T1000 (cell line): ENCODE measurements around the gene RPP38.

Source experiments
- DNase-seq: peaks from one replicate; lab custom pipeline; 2025; ENCODE audit warnings: mixed read lengths; lab: John Stamatoyannopoulos, UW

Gene RPP38, protein sequence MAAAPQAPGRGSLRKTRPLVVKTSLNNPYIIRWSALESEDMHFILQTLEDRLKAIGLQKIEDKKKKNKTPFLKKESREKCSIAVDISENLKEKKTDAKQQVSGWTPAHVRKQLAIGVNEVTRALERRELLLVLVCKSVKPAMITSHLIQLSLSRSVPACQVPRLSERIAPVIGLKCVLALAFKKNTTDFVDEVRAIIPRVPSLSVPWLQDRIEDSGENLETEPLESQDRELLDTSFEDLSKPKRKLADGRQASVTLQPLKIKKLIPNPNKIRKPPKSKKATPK

GRCh38 chr10:15097011-15097812 is at the start of gene RPP38:
Gene RPP38, plus strand, starts transcription at chr10:15097355. Its CDS starts 5,960 bp downstream, at chr10:15103315.
- peak; percentile 100 for DNase-seq

GRCh38 chr10:15049533-15049932 is 47.6 kb upstream of the RPP38 start:
- no peak for DNase-seq

GRCh38 chr10:15052121-15052520 is 45.0 kb upstream of the RPP38 start:
- DNase-seq = no peak

DNA sequence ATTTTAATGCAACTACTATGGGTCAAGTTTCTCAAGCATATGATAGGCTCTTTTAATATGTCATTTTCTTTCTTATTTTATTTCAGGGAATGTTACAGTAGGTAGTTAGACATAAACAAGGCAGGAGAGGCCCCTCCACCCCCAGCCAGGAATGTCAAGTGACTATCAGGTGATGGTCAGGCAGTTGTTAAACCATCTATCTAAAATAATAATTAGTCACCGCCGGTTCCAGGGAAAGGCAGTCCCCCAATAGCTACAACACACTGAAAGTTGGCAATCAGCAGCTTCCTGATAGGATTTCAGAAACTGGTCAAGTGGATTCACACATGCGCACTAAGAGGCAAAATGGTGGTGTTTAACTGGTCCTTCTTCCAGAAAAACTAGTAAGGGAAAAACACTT is 44.1 kb upstream of the RPP38 start:
- no peak for DNase-seq

GRCh38 chr10:15058689-15059088 is 38.5 kb upstream of the RPP38 start:
- DNase-seq = no peak

- DNase-seq = no peak
Measured at GRCh38 chr10:15059914-15060313, 37.2 kb upstream of the RPP38 start.

GRCh38 chr10:15060638-15061037 is 36.5 kb upstream of the RPP38 start:
- no peak for DNase-seq

DNA sequence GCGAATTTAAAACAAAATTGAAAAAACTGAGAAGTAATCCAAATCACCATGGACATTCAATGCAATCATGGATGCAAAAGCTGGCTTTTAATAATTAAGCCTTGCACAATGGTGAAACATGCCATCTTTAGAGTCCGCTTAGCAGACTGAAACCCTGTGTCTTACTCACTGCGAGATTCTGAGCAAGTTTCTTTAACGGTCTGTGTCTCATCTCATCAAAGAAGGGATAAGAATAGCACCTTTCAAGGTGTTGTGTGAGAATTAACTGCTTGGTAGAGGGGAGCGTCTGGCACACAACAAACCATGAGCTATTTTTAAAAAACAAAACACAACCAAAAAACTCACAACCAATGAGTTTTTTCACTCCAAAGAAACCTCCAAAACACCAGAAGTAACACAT is 30.0 kb upstream of the RPP38 start:
- DNase-seq = no peak

DNA sequence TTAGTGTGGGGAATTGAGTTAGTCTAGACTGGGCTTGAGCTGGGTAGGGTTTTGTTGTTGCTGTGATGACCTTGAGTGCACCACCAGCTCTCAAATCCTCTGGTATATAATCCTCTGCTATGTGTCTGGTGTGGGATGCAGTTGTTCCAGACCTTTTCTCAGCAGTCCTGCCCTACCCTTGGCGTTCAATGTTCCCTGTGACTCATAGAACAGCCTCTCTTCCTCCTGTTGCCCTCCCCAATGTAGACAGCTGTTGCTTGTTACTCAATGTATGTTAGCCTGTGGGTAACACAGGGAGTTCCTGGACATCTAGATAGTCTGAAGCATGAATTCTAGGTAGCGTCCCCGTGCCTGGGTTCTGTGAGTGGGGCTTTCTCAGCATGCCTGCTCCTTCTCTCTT is 28.4 kb upstream of the RPP38 start:
- no peak for DNase-seq

DNA sequence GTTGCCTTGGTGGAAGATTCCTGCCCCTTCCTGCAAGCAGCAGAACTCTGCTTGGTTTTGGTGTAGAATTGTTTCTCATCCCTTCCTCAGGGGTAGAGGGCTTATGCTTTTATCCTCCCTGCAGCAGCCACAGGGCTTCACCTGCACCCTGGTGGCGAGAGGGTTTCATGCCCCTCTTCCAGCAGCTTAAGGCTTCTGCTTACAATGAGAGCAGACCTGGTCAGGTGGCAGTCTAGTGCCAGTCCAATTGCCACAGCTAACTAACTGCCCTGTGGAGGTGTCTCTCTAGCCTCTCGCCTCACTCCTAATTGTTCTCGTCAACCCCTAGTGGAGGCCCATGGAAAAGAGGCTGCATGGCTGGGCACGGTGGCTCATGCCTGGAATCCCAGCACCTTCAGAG is 27.9 kb upstream of the RPP38 start:
- no peak for DNase-seq

DNA sequence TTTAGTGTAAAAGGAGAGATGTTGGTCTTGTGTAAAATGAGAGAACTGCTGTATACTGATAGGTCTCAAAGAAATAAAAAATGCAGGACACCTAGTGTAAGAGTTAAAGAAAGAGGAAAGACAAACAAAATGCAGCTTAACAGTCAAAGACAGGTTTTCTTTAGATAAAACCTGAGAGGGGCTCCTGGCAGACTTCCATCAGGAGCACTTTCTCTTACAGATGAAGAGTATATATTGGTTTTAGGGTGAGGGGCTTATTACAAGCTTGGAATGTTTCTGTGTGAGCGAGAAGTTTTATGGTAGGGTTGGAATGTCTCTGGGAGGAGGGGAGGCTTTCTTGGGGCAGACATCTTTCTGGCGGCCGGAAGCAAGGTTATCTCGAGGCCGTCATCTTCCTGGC is 24.8 kb upstream of the RPP38 start:
- DNase-seq = no peak

DNA sequence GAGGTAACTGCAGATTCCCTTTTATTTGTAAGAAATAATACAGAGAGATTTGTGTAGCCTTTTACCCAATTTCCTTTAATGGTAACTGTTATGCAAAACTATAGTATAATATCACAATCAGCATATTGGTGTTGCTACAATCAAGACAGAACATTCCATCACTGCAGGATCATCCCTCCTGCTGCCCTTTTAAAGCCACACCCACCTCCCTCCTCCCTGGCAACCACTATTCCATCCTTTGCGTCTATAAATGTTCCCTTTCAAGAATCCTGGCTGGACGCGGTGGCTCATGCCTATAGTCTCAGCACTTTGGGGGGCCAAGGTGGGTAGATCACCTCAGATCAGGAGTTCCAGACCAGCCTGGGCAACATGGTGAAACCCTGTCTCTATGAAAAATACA is 21.7 kb upstream of the RPP38 start:
- no peak for DNase-seq

GRCh38 chr10:15083674-15084501 is 13.3 kb upstream of the RPP38 start:
- DNase-seq = no peak

GRCh38 chr10:15084502-15084922 is 12.6 kb upstream of the RPP38 start:
- peak; percentile 99 for DNase-seq

- DNase-seq = peak; percentile 98
Measured at GRCh38 chr10:15088428-15089261, 8.5 kb upstream of the RPP38 start, which contains the start of gene ACBD7. Gene ACBD7, minus strand, starts transcription at chr10:15088776. Its CDS starts 48 bp downstream, at chr10:15088728.

GRCh38 chr10:15091418-15091817 is 5.7 kb upstream of the RPP38 start:
- no peak for DNase-seq

DNA sequence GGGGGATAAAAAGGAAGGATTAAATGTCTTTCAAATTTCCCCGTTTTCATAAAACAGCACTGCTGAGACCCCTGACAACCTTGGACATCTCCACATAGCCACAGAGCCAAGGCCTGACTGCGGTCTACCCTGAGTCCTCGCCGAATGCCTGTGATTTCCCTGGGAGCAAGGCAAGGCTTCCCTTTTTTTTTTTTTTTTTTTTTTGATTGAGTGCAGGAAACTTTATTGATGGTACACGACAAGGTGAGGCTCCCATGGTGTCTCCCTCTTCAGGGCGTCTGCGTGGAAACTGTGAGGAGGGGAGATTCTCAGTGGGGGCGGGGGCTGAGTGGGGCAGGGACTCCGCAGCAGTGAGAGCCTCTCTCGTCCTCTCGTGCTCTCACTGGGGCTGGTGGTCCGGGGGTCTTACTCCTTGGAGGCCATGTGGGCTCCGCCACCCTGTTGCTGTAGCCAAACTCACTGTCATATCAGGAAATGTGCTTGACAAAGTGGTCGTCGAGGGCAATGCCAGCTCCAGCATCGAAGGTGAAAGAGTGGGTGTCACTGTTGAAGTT is 4.2 kb upstream of the RPP38 start:
- DNase-seq = no peak

- DNase-seq = no peak
Measured at GRCh38 chr10:15096661-15097010, 519 bp upstream of the RPP38 start.

DNA sequence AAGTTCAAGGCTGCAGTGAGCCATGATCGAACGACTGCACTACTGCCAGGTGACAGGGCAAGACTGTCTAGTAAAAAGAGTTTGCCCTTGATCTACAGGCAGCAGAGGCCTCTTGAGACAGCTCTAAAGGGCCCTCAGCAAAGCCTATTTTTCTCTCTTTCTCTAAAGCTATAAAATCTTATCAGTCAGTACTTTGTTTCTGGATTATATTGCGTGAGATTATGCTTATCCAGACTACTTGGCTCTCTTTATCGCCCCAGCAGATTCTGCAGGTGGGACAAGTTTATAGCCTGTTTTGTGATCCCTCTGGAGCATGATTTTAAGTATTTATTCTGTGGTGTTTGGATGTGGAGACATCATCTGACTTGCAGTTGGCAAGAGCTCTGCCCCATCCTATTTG is 2.7 kb downstream of the RPP38 start:
- no peak for DNase-seq

- DNase-seq = no peak
Measured at GRCh38 chr10:15103513-15103912, 6.4 kb downstream of the RPP38 start.

DNA sequence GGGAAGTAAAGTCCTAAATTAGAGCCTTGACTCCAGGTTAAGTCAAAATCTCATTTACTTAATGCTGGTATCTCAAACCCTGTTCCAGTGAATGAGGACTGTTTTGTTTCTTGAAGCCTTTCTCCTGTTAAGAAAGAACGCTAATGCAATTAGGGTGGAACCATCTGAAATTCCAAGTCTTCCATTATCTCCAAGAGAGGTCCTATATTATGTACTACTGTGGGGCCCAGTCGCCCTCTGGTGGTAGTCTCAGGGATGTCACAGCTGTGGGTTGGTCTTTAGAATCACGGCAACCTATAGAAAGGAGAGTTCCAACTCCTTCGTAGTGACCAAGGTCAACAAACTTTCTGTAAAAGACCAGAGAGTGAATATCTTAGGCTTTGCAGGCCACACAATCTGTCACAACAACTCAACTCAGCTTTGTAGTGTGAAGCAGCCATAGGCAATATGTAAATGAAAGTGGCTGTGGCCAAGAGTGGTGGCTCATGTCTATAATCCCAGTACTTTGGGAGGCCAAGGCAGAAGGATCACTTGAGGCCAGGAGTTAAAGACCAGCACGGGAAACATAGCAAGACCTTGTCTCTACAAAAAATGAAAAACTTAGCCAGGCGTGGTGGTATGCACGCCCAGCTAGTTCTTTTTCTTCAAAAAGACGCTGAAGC is 9.3 kb downstream of the RPP38 start:
- peak; percentile 93 for DNase-seq
